Nephron progenitor cell (in vitro differentiated cells): Measurements from ENCODE around the gene CDYL.
A peak's percentile ranks its signal among the peaks of the same experiment; 100 is the strongest.

Source experiments
- DNase-seq: peaks from one replicate; pipeline ENCODE4 v3.0.0; 2021
- H3K27ac Mint-ChIP-seq: 2 replicates; pipeline ENCODE4 v1.8.0; 2021; ENCODE audit warnings: mild to moderate bottlenecking, moderate library complexity, mixed read lengths
- H3K27me3 Mint-ChIP-seq: 2 replicates; pipeline ENCODE4 v1.8.0; 2021; ENCODE audit warnings: mild to moderate bottlenecking, low read depth, mixed read lengths; ENCODE audit not compliant: poor library complexity
- H3K36me3 Mint-ChIP-seq: 2 replicates; pipeline ENCODE4 v1.8.0; 2021; ENCODE audit warnings: low read depth, mixed read lengths
- H3K4me1 Mint-ChIP-seq: 2 replicates; pipeline ENCODE4 v1.8.0; 2021; ENCODE audit warnings: mixed read lengths
- H3K4me3 Mint-ChIP-seq: 2 replicates; pipeline ENCODE4 v1.8.0; 2021; ENCODE audit warnings: mild to moderate bottlenecking, moderate library complexity, mixed read lengths
- H3K9me3 Mint-ChIP-seq: 2 replicates; pipeline ENCODE4 v1.8.0; 2021; ENCODE audit warnings: mild to moderate bottlenecking, moderate library complexity, mixed read lengths
- CTCF ChIP-seq: fragments of 200-600 bp; sonication (generic); IDR thresholded peaks from 2 replicates; pipeline ENCODE4 v1.5.0; 2021; ENCODE audit warnings: antibody characterized with exemption

The CDYL gene

GRCh38 chr6:4924661-4925271 is 148.6 kb downstream of the CDYL start:
- peaks cover 61% of the 10 kb centered on the region for H3K36me3 Mint-ChIP-seq
- peaks cover 34% of the 10 kb centered on the region for H3K4me1 Mint-ChIP-seq
- no peak for TF ChIP-seq CTCF
- no peak overlapping the region for H3K4me3 Mint-ChIP-seq
- DNase-seq, result no peak
- H3K27ac Mint-ChIP-seq, result no peak overlapping the region
- H3K9me3 Mint-ChIP-seq, result peaks cover 16% of the 10 kb centered on the region
- no peaks in the 10 kb centered on the region for H3K27me3 Mint-ChIP-seq

GRCh38 chr6:4925580-4925979 is 149.4 kb downstream of the CDYL start:
- Mint-ChIP-seq H3K27ac (no peak overlapping the region), H3K4me1 (peaks cover 37% of the 10 kb centered on the region), H3K4me3 (no peak overlapping the region), H3K36me3 (peaks cover 55% of the 10 kb centered on the region), H3K9me3 (peaks cover 16% of the 10 kb centered on the region), H3K27me3 (no peaks in the 10 kb centered on the region)
- DNase-seq, result no peak
- no peak for TF ChIP-seq CTCF

- H3K9me3 Mint-ChIP-seq, result peaks cover 11% of the 10 kb centered on the region
- TF ChIP-seq CTCF, result no peak
- peaks cover 49% of the 10 kb centered on the region for H3K4me1 Mint-ChIP-seq
- no peaks in the 10 kb centered on the region for H3K27me3 Mint-ChIP-seq
- H3K36me3 Mint-ChIP-seq, result peaks cover 44% of the 10 kb centered on the region
- DNase-seq, result no peak
- H3K4me3 Mint-ChIP-seq, result no peak overlapping the region
- H3K27ac Mint-ChIP-seq, result no peak overlapping the region
These were observed 152.2 kb downstream of the CDYL start for GRCh38 chr6:4928426-4928825.

GRCh38 chr6:4929097-4929718 is 153.0 kb downstream of the CDYL start:
- H3K9me3 Mint-ChIP-seq, result peaks cover 8% of the 10 kb centered on the region
- no peak overlapping the region for H3K4me3 Mint-ChIP-seq
- peaks cover 40% of the 10 kb centered on the region for H3K36me3 Mint-ChIP-seq
- DNase-seq, result no peak
- H3K27ac Mint-ChIP-seq, result no peak overlapping the region
- no peak for TF ChIP-seq CTCF
- no peaks in the 10 kb centered on the region for H3K27me3 Mint-ChIP-seq
- peaks cover 50% of the 10 kb centered on the region for H3K4me1 Mint-ChIP-seq

GRCh38 chr6:4930025-4930691 is 154.0 kb downstream of the CDYL start:
- TF ChIP-seq CTCF, result no peak
- DNase-seq, result no peak
- Mint-ChIP-seq H3K27ac (peak overlapping the region; percentile 80), H3K9me3 (peaks cover 4% of the 10 kb centered on the region), H3K4me3 (no peak overlapping the region), H3K36me3 (peaks cover 30% of the 10 kb centered on the region), H3K27me3 (no peaks in the 10 kb centered on the region), H3K4me1 (peaks cover 46% of the 10 kb centered on the region)
